ENCODE data around the gene TMPRSS9. TPM values are rescaled to one million over a fixed set of nuclear protein-coding genes. Genes with fewer than 3 reads are reported as not detected.

TMPRSS9 gene
- total RNA-seq, 1 experiment from 2014 or later, result not detected

- Histone ChIP-seq H2AFZ (ENCODE audit: low read length) (no peak overlapping the region), H3K4me3 (ENCODE audit: low read length) (no peak overlapping the region), H3K27me3 (ENCODE audit: low read length) (no peaks in the 10 kb centered on the region), H3K9me2 (replicated peaks; ENCODE audit: insufficient read depth, low read length) (no peaks in the 10 kb centered on the region), H3K36me3 (ENCODE audit: insufficient read depth, low read length) (0 out of 2 replicates have a peak, but pooled peaks cover 2% of the 10 kb centered on the region), H3K4me1 (ENCODE audit: low read length) (no peaks in the 10 kb centered on the region), H3K4me2 (ENCODE audit: low read depth, low read length, poor library complexity, severe bottlenecking) (no peak overlapping the region), H3K9me3 (ENCODE audit: low read length) (no peaks in the 10 kb centered on the region), H3K79me2 (ENCODE audit: low read length) (peaks cover 12% of the 10 kb centered on the region), H3K27ac (ENCODE audit: low read length) (no peak overlapping the region), H4K20me1 (ENCODE audit: insufficient read depth, low read depth, low read length) (0 out of 2 replicates have a peak, but pooled peaks cover 3% of the 10 kb centered on the region), H3K9ac (ENCODE audit: low read length) (no peak overlapping the region)
- DNase-seq, result no peak
These were observed 76.3 kb downstream of the TMPRSS9 start for GRCh38 chr19:2436384-2436783.

- Histone ChIP-seq H3K36me3 (ENCODE audit: insufficient read depth, low read length) (0 out of 2 replicates have a peak, but pooled peaks cover 2% of the 10 kb centered on the region), H3K9ac (ENCODE audit: low read length) (no peak overlapping the region)
These were observed 76.9 kb downstream of the TMPRSS9 start for GRCh38 chr19:2436926-2437325.

GRCh38 chr19:2438178-2438577, 78.1 kb downstream of the TMPRSS9 start:
- no peak for DNase-seq
- Histone ChIP-seq H4K20me1 (ENCODE audit: insufficient read depth, low read depth, low read length) (peaks cover 3% of the 10 kb centered on the region; the same call in 1 of the 2 replicates), H3K4me2 (ENCODE audit: low read depth, low read length, poor library complexity, severe bottlenecking) (no peak overlapping the region), H3K27me3 (ENCODE audit: low read length) (no peaks in the 10 kb centered on the region), H3K4me1 (ENCODE audit: low read length) (no peaks in the 10 kb centered on the region), H2AFZ (ENCODE audit: low read length) (no peak overlapping the region), H3K27ac (ENCODE audit: low read length) (no peak overlapping the region), H3K79me2 (ENCODE audit: low read length) (peaks cover 23% of the 10 kb centered on the region), H3K9me2 (replicated peaks; ENCODE audit: insufficient read depth, low read length) (no peaks in the 10 kb centered on the region), H3K4me3 (ENCODE audit: low read length) (no peak overlapping the region), H3K9me3 (ENCODE audit: low read length) (no peaks in the 10 kb centered on the region), H3K9ac (ENCODE audit: low read length) (no peak overlapping the region), H3K36me3 (ENCODE audit: insufficient read depth, low read length) (0 out of 2 replicates have a peak, but pooled peaks cover 2% of the 10 kb centered on the region)

More at GRCh38 chr19:2436926-2437325, 76.9 kb downstream of the TMPRSS9 start:
- Histone ChIP-seq H3K4me1 (ENCODE audit: low read length) (no peaks in the 10 kb centered on the region), H3K9me3 (ENCODE audit: low read length) (no peaks in the 10 kb centered on the region), H3K27me3 (ENCODE audit: low read length) (no peaks in the 10 kb centered on the region), H3K4me3 (ENCODE audit: low read length) (no peak overlapping the region), H4K20me1 (ENCODE audit: insufficient read depth, low read depth, low read length) (0 out of 2 replicates have a peak, but pooled peaks cover 3% of the 10 kb centered on the region), H3K4me2 (ENCODE audit: low read depth, low read length, poor library complexity, severe bottlenecking) (no peak overlapping the region), H2AFZ (ENCODE audit: low read length) (no peak overlapping the region), H3K27ac (ENCODE audit: low read length) (no peak overlapping the region), H3K79me2 (ENCODE audit: low read length) (peaks cover 17% of the 10 kb centered on the region), H3K9me2 (replicated peaks; ENCODE audit: insufficient read depth, low read length) (no peaks in the 10 kb centered on the region)
- DNase-seq, result no peak

GRCh38 chr19:2440515-2440914, 80.5 kb downstream of the TMPRSS9 start:
- Histone ChIP-seq H3K36me3 (ENCODE audit: insufficient read depth, low read length) (no peaks in the 10 kb centered on the region), H4K20me1 (ENCODE audit: insufficient read depth, low read depth, low read length) (peaks cover 10% of the 10 kb centered on the region; the same call in 1 of the 2 replicates), H2AFZ (ENCODE audit: low read length) (no peak overlapping the region), H3K9me2 (replicated peaks; ENCODE audit: insufficient read depth, low read length) (no peaks in the 10 kb centered on the region), H3K4me1 (ENCODE audit: low read length) (no peaks in the 10 kb centered on the region), H3K4me2 (ENCODE audit: low read depth, low read length, poor library complexity, severe bottlenecking) (no peak overlapping the region), H3K27me3 (ENCODE audit: low read length) (no peaks in the 10 kb centered on the region), H3K4me3 (ENCODE audit: low read length) (no peak overlapping the region), H3K79me2 (ENCODE audit: low read length) (peaks cover 41% of the 10 kb centered on the region), H3K9ac (ENCODE audit: low read length) (no peak overlapping the region), H3K9me3 (ENCODE audit: low read length) (no peaks in the 10 kb centered on the region), H3K27ac (ENCODE audit: low read length) (no peak overlapping the region)
- no peak for DNase-seq

GRCh38 chr19:2441096-2441752, 81.2 kb downstream of the TMPRSS9 start:
- no peaks in the 10 kb centered on the region for H3K36me3 ChIP-seq (ENCODE audit: insufficient read depth, low read length)
- H3K9me2 ChIP-seq (replicated peaks; ENCODE audit: insufficient read depth, low read length), result no peaks in the 10 kb centered on the region
- no peaks in the 10 kb centered on the region for H3K9me3 ChIP-seq (ENCODE audit: low read length)
- H2AFZ ChIP-seq (ENCODE audit: low read length), result no peak overlapping the region
- no peaks in the 10 kb centered on the region for H3K4me1 ChIP-seq (ENCODE audit: low read length)
- H3K27ac ChIP-seq (ENCODE audit: low read length), result no peak overlapping the region
- H3K27me3 ChIP-seq (ENCODE audit: low read length), result no peaks in the 10 kb centered on the region
- peaks cover 9% of the 10 kb centered on the region; the same call in 1 of the 2 replicates for H4K20me1 ChIP-seq (ENCODE audit: insufficient read depth, low read depth, low read length)
- peaks cover 43% of the 10 kb centered on the region for H3K79me2 ChIP-seq (ENCODE audit: low read length)
- DNase-seq, result no peak
- no peak overlapping the region for H3K4me3 ChIP-seq (ENCODE audit: low read length)
- no peak overlapping the region for H3K4me2 ChIP-seq (ENCODE audit: low read depth, low read length, poor library complexity, severe bottlenecking)
- no peak overlapping the region for H3K9ac ChIP-seq (ENCODE audit: low read length)

GRCh38 chr19:2443116-2443784, 83.2 kb downstream of the TMPRSS9 start:
- Histone ChIP-seq H3K4me1 (ENCODE audit: low read length) (no peaks in the 10 kb centered on the region), H3K36me3 (ENCODE audit: insufficient read depth, low read length) (no peaks in the 10 kb centered on the region), H3K4me2 (ENCODE audit: low read depth, low read length, poor library complexity, severe bottlenecking) (no peak overlapping the region), H4K20me1 (ENCODE audit: insufficient read depth, low read depth, low read length) (peaks cover 19% of the 10 kb centered on the region; the same call in 1 of the 2 replicates), H3K9me3 (ENCODE audit: low read length) (no peaks in the 10 kb centered on the region), H3K79me2 (ENCODE audit: low read length) (peaks cover 61% of the 10 kb centered on the region), H3K9ac (ENCODE audit: low read length) (no peak overlapping the region), H3K27me3 (ENCODE audit: low read length) (no peaks in the 10 kb centered on the region), H3K4me3 (ENCODE audit: low read length) (no peak overlapping the region), H3K9me2 (replicated peaks; ENCODE audit: insufficient read depth, low read length) (no peaks in the 10 kb centered on the region), H2AFZ (ENCODE audit: low read length) (no peak overlapping the region), H3K27ac (ENCODE audit: low read length) (no peak overlapping the region)
- no peak for DNase-seq

GRCh38 chr19:2443785-2444182, 83.7 kb downstream of the TMPRSS9 start:
- Histone ChIP-seq H3K27me3 (ENCODE audit: low read length) (no peaks in the 10 kb centered on the region), H3K36me3 (ENCODE audit: insufficient read depth, low read length) (no peaks in the 10 kb centered on the region), H3K79me2 (ENCODE audit: low read length) (peaks cover 67% of the 10 kb centered on the region), H3K4me1 (ENCODE audit: low read length) (no peaks in the 10 kb centered on the region), H2AFZ (ENCODE audit: low read length) (no peak overlapping the region), H3K9me3 (ENCODE audit: low read length) (no peaks in the 10 kb centered on the region), H3K27ac (ENCODE audit: low read length) (no peak overlapping the region), H3K9me2 (replicated peaks; ENCODE audit: insufficient read depth, low read length) (no peaks in the 10 kb centered on the region), H3K4me3 (ENCODE audit: low read length) (no peak overlapping the region), H3K4me2 (ENCODE audit: low read depth, low read length, poor library complexity, severe bottlenecking) (no peak overlapping the region), H3K9ac (ENCODE audit: low read length) (no peak overlapping the region), H4K20me1 (ENCODE audit: insufficient read depth, low read depth, low read length) (peaks cover 22% of the 10 kb centered on the region; the same call in 1 of the 2 replicates)
- DNase-seq, result no peak

GRCh38 chr19:2444251-2445002, 84.4 kb downstream of the TMPRSS9 start:
- Histone ChIP-seq H3K9ac (ENCODE audit: low read length) (no peak overlapping the region), H4K20me1 (ENCODE audit: insufficient read depth, low read depth, low read length) (peaks cover 27% of the 10 kb centered on the region; the same call in 1 of the 2 replicates), H3K9me3 (ENCODE audit: low read length) (no peaks in the 10 kb centered on the region), H3K4me2 (ENCODE audit: low read depth, low read length, poor library complexity, severe bottlenecking) (no peak overlapping the region), H3K4me3 (ENCODE audit: low read length) (no peak overlapping the region), H3K79me2 (ENCODE audit: low read length) (peaks cover 71% of the 10 kb centered on the region), H3K27ac (ENCODE audit: low read length) (no peak overlapping the region), H3K9me2 (replicated peaks; ENCODE audit: insufficient read depth, low read length) (no peaks in the 10 kb centered on the region), H3K4me1 (ENCODE audit: low read length) (no peaks in the 10 kb centered on the region), H3K27me3 (ENCODE audit: low read length) (no peaks in the 10 kb centered on the region), H2AFZ (ENCODE audit: low read length) (no peak overlapping the region), H3K36me3 (ENCODE audit: insufficient read depth, low read length) (no peaks in the 10 kb centered on the region)
- no peak for DNase-seq

All from Karpas-422 (cell line).